Panc1 (cell line): ENCODE data around the gene WFDC12. TPM values are rescaled to one million over a fixed set of nuclear protein-coding genes. Genes with fewer than 3 reads are reported as not detected.
"Not testable (repeated sequence)": the region's sequence is repeated elsewhere in the genome, so short reads cannot be mapped to it uniquely, and the experiment has no call there.

Experiments used
- ATAC-seq: fragments of 200-7000 bp; cut with Tn5 transposase; 2 replicates; pipeline ENCODE4 v1.9.1; 2020; ENCODE audit warnings: mild to moderate bottlenecking, moderate library complexity
- BruUV-seq: library from RNA; stranded (reverse); fragments of 400-500 nt; replicated peaks from 2 replicates; lab custom pipeline; 2021; lab: Mats Ljungman, UMichigan
- CTCF ChIA-PET: fragments of 300-600 bp; sonication (Branson Sonifier 250); formaldehyde crosslinking; loops from one replicate; lab custom pipeline; 2022; ENCODE audit warnings: antibody characterized with exemption; lab: Charles Lee
- POLR2A ChIA-PET: fragments of 300-600 bp; sonication (Branson Sonifier 250); formaldehyde crosslinking; loops from one replicate; lab custom pipeline; 2022; ENCODE audit warnings: antibody characterized with exemption; lab: Charles Lee
- DNase-seq: peaks from one replicate; pipeline ENCODE4 v3.0.0-alpha.2; 2010; ENCODE audit warnings: low read depth, low spot score
- H3K27ac ChIP-seq: 2 replicates; pipeline ENCODE4 v1.5.1; 2011; ENCODE audit warnings: mild to moderate bottlenecking, low read length, inconsistent platforms
- H3K27me3 ChIP-seq: fragments of 200-500 bp; sonication (Bioruptor generic); 2 replicates; pipeline ENCODE4 v1.6.0; 2014; ENCODE audit warnings: low read length, inconsistent platforms; ENCODE audit not compliant: control insufficient read depth, insufficient read depth
- H3K36me3 ChIP-seq: fragments of 200-500 bp; sonication (Bioruptor generic); 2 replicates; pipeline ENCODE4 v1.5.1; 2014; ENCODE audit warnings: inconsistent platforms, mild to moderate bottlenecking, low read length, moderate library complexity; ENCODE audit not compliant: control insufficient read depth, insufficient read depth
- H3K4me1 ChIP-seq: 2 replicates; pipeline ENCODE4 v1.5.1; 2011; ENCODE audit warnings: inconsistent platforms, mild to moderate bottlenecking, low read length, moderate library complexity; ENCODE audit not compliant: control insufficient read depth, insufficient read depth
- H3K4me3 ChIP-seq, 2 experiments: 2 replicates each; pipeline ENCODE4 v1.5.1; 2011 to 2012; ENCODE audit warnings: low read depth in 2 of 2, low read length in 2 of 2, mild to moderate bottlenecking in 2 of 2, inconsistent platforms in 1 of 2, moderate library complexity in 1 of 2
- H3K9me3 ChIP-seq: fragments of 200-500 bp; sonication (Bioruptor generic); 2 replicates; pipeline ENCODE4 v1.5.1; 2014; ENCODE audit warnings: low read depth, mild to moderate bottlenecking, inconsistent platforms, low read length, moderate library complexity; ENCODE audit not compliant: control insufficient read depth, insufficient read depth
- CTCF ChIP-seq: fragments of 450-650 bp; IDR thresholded peaks from 2 replicates; pipeline ENCODE4 v1.5.1; 2017; ENCODE audit warnings: mild to moderate bottlenecking
- POLR2AphosphoS5 ChIP-seq: IDR thresholded peaks from 2 replicates; pipeline ENCODE4 v1.6.1; 2012; ENCODE audit warnings: mild to moderate bottlenecking, low read depth, low read length, moderate library complexity
- REST ChIP-seq, 2 experiments: IDR thresholded peaks; 2 replicates each; pipeline ENCODE4 v1.6.1; 2011 to 2012; ENCODE audit warnings: low read depth in 2 of 2, control low read depth in 1 of 2, low read length in 1 of 2, mild to moderate bottlenecking in 1 of 2, moderate library complexity in 1 of 2; ENCODE audit not compliant: insufficient read depth in 1 of 2
- SIN3A ChIP-seq: IDR thresholded peaks from 2 replicates; pipeline ENCODE4 v1.6.1; 2012; ENCODE audit warnings: low read depth, mild to moderate bottlenecking, low read length, moderate library complexity, borderline replicate concordance; ENCODE audit not compliant: insufficient read depth
- TCF7L2 ChIP-seq: IDR thresholded peaks from 2 replicates; pipeline ENCODE4 v1.6.1; 2011; ENCODE audit warnings: mild to moderate bottlenecking, low read depth, low read length, inconsistent platforms
- in situ Hi-C: cut with HindIII; loops from 2 replicates; pipeline ENCODE4 v1.10.0; 2016; ENCODE audit warnings: low sequenced_read_pairs, low pct_unique_long_range_greater_than_20kb
- intact Hi-C: fragments of 100-400 bp; cut with micrococcal nuclease; formaldehyde crosslinking; loops from one replicate; pipeline ENCODE4 v1.10.0; 2022; ENCODE audit not compliant: unreplicated experiment
- total RNA-seq: library from RNA; stranded (reverse); gene quantifications from one replicate; pipeline ENCODE4 v1.2.1, GENCODE V29; 2021; ENCODE audit not compliant: unreplicated experiment

The WFDC12 gene
- total RNA-seq, 1 experiment from 2014 or later, result not detected

DNA sequence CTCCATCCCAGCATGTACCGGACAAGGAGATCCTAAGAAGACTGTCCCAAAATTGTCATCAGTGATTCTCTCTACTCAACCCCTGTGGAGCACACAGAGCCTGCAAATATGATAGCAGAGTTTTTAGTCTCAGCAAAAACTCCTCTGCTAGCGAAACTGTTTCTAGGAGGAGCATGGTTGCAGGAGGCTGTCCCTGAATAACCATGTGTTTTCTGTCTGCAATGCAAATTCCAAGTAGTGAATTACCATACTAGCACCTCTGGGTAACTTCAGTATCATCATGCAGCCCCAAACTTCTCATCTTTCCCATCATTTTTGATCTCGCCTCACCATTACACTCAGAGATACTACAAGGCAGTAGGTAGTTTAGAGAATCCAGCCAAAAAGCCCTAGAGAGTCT lies 24.8 kb upstream of the WFDC12 start:
- no TSS peak for BruUV-seq
- DNase-seq, result no peak
- no peak for ATAC-seq
- intact Hi-C loops (no loop called here), in situ Hi-C loops (no loop called here)
- Histone ChIP-seq H3K27ac (no peak overlapping the region), H3K4me3 (no peak overlapping the region), H3K9me3 (no peaks in the 10 kb centered on the region), H3K4me1 (no peaks in the 10 kb centered on the region), H3K36me3 (no peaks in the 10 kb centered on the region), H3K27me3 (peaks cover 28% of the 10 kb centered on the region)
- ChIA-PET CTCF (no interaction called here), POLR2A (no interaction called here)
- TF ChIP-seq POLR2AphosphoS5, result no peak
- TF ChIP-seq REST (IDR thresholded peaks at IDR 0.05; ENCODE audit: insufficient read depth in 1 of 2, low read depth in 2 of 2, low read length in 1 of 2), result no peak
- no peak for TF ChIP-seq SIN3A
- TF ChIP-seq TCF7L2, result no peak
- no peak for TF ChIP-seq CTCF

- ChIA-PET POLR2A (no interaction called here), CTCF (no interaction called here)
- no TSS peak for BruUV-seq
- Histone ChIP-seq H3K4me1 (no peaks in the 10 kb centered on the region), H3K27ac (no peak overlapping the region), H3K9me3 (no peaks in the 10 kb centered on the region), H3K36me3 (no peaks in the 10 kb centered on the region), H3K4me3 (no peak overlapping the region), H3K27me3 (peaks cover 13% of the 10 kb centered on the region)
- TF ChIP-seq TCF7L2, result no peak
- no peak for TF ChIP-seq POLR2AphosphoS5
- TF ChIP-seq REST (IDR thresholded peaks at IDR 0.05; ENCODE audit: insufficient read depth in 1 of 2, low read depth in 2 of 2, low read length in 1 of 2), result no peak
- TF ChIP-seq SIN3A, result no peak
- no peak for TF ChIP-seq CTCF
- in situ Hi-C loops (no loop called here), intact Hi-C loops (no loop called here)
- ATAC-seq (no peak), DNase-seq (no peak)
Measured at GRCh38 chr20:45140836-45141235, 16.6 kb upstream of the WFDC12 start.

- CTCF ChIA-PET, result interaction anchor here (0.6 to 1.3 kb wide), 3 partner anchors 21 to 153 kb away, joined by 3 to 4 read pairs (median 4); no protein-coding TSS in a partner anchor
- H3K27me3 ChIP-seq, H3K27ac ChIP-seq, BruUV-seq, ATAC-seq, H3K4me1 ChIP-seq, H3K9me3 ChIP-seq, DNase-seq, H3K4me3 ChIP-seq, H3K36me3 ChIP-seq, in situ Hi-C loops, POLR2A ChIA-PET: not testable (repeated sequence)
- intact Hi-C loops, result loop anchor here (10.0 kb wide), 1 partner anchor 145 kb away; no protein-coding TSS in a partner anchor
Measured at GRCh38 chr20:45139733-45140375, 15.6 kb upstream of the WFDC12 start.
